HEK293 (cell line): ENCODE measurements around the gene FAM210B.
A peak's percentile ranks its signal among the peaks of the same experiment; 100 is the strongest.

Experiments used
- CTCF ChIA-PET: fragments of 350-600 bp; formaldehyde crosslinking; extraction: SDS; loops from one replicate; lab custom pipeline; 2021; ENCODE audit warnings: antibody characterized with exemption; lab: Yijun Ruan, JAX
- POLR2A ChIA-PET: fragments of 300-600 bp; formaldehyde crosslinking; extraction: SDS; loops from one replicate; lab custom pipeline; 2020; ENCODE audit warnings: antibody characterized with exemption, inconsistent platforms; lab: Yijun Ruan, JAX
- H3K27ac ChIP-seq: fragments of 200-500 bp; sonication (Bioruptor generic); 2 replicates; pipeline ENCODE4 v1.5.1; 2014; ENCODE audit warnings: low read depth, low read length, control low read depth, inconsistent platforms; ENCODE audit errors: extremely low read depth
- H3K36me3 ChIP-seq, 2 experiments: fragments of 200-500 bp in 1 of 2; sonication (Bioruptor generic) in 1 of 2; 1 replicate in 1 of 2; 2 replicates in 1 of 2; pipeline ENCODE4 v1.5.1; 2014 to 2017; ENCODE audit warnings: inconsistent platforms in 2 of 2, low read length in 2 of 2; ENCODE audit not compliant: control insufficient read depth in 2 of 2, insufficient read depth in 1 of 2
- H3K4me1 ChIP-seq: fragments of 200-500 bp; sonication (Bioruptor generic); 2 replicates; pipeline ENCODE4 v1.5.1; 2014; ENCODE audit warnings: mild to moderate bottlenecking, low read length, inconsistent platforms; ENCODE audit not compliant: control insufficient read depth, insufficient read depth
- H3K4me3 ChIP-seq: 2 replicates; pipeline ENCODE4 v1.5.1; 2011; ENCODE audit warnings: low read depth, mild to moderate bottlenecking, control low read depth, low read length, moderate library complexity
- H3K9me3 ChIP-seq: fragments of 200-500 bp; sonication (Bioruptor generic); 2 replicates; pipeline ENCODE4 v1.5.1; 2014; ENCODE audit warnings: low read depth, low read length, inconsistent platforms; ENCODE audit not compliant: control insufficient read depth, insufficient read depth
- EGR2 ChIP-seq: fragments of 450-650 bp; formaldehyde crosslinking; IDR thresholded peaks from 2 replicates; pipeline ENCODE4 v1.5.1; 2016; ENCODE audit warnings: low read depth, missing biosample characterization, missing genetic modification characterization
- GFI1B ChIP-seq: fragments of 450-650 bp; formaldehyde crosslinking; IDR thresholded peaks from 2 replicates; pipeline ENCODE4 v1.5.1; 2016; ENCODE audit warnings: missing biosample characterization, missing genetic modification characterization
- HIC1 ChIP-seq: fragments of 450-650 bp; formaldehyde crosslinking; IDR thresholded peaks from 2 replicates; pipeline ENCODE4 v1.5.1; 2016; ENCODE audit warnings: missing biosample characterization, missing genetic modification characterization
- HOXA7 ChIP-seq: sonication (generic); formaldehyde crosslinking; IDR thresholded peaks from 2 replicates; pipeline ENCODE4 v1.8.1; 2022; ENCODE audit warnings: missing genetic modification reagents, borderline replicate concordance
- IKZF3 ChIP-seq: fragments of 450-650 bp; IDR thresholded peaks from 2 replicates; pipeline ENCODE4 v1.5.0; 2018; ENCODE audit warnings: missing biosample characterization, mild to moderate bottlenecking, missing genetic modification characterization, moderate library complexity
- KLF8 ChIP-seq: fragments of 450-650 bp; formaldehyde crosslinking; IDR thresholded peaks from 2 replicates; pipeline ENCODE4 v1.5.1; 2016; ENCODE audit warnings: missing biosample characterization, missing genetic modification characterization
- KLF9 ChIP-seq: fragments of 450-650 bp; formaldehyde crosslinking; IDR thresholded peaks from 2 replicates; pipeline ENCODE4 v1.5.1; 2016; ENCODE audit warnings: missing biosample characterization, missing genetic modification characterization, low read depth
- SALL2 ChIP-seq: fragments of 450-650 bp; formaldehyde crosslinking; IDR thresholded peaks from 2 replicates; pipeline ENCODE4 v1.5.0; 2017; ENCODE audit warnings: missing biosample characterization, mild to moderate bottlenecking, missing genetic modification characterization, borderline replicate concordance
- ZBTB1 ChIP-seq: fragments of 450-650 bp; formaldehyde crosslinking; IDR thresholded peaks from 2 replicates; pipeline ENCODE4 v1.5.1; 2016; ENCODE audit warnings: missing biosample characterization, missing genetic modification characterization
- ZBTB10 ChIP-seq: fragments of 450-650 bp; formaldehyde crosslinking; IDR thresholded peaks from 2 replicates; pipeline ENCODE4 v1.5.1; 2016; ENCODE audit warnings: missing biosample characterization, missing genetic modification characterization
- ZBTB26 ChIP-seq: fragments of 450-650 bp; formaldehyde crosslinking; optimal IDR thresholded peaks from 2 replicates; pipeline ENCODE3; 2016; ENCODE audit warnings: missing biosample characterization, mild to moderate bottlenecking, missing genetic modification characterization
- ZBTB6 ChIP-seq: fragments of 450-650 bp; formaldehyde crosslinking; IDR thresholded peaks from 2 replicates; pipeline ENCODE4 v1.5.1; 2017; ENCODE audit warnings: missing biosample characterization, missing genetic modification characterization
- ZBTB7A ChIP-seq: fragments of 450-650 bp; formaldehyde crosslinking; IDR thresholded peaks from 2 replicates; pipeline ENCODE4 v1.5.1; 2016; ENCODE audit warnings: low read depth, missing biosample characterization, missing genetic modification characterization
- ZFHX2 ChIP-seq: fragments of 450-650 bp; formaldehyde crosslinking; conservative IDR thresholded peaks from 2 replicates; pipeline ENCODE4 v1.5.1; 2016; ENCODE audit warnings: missing biosample characterization, missing genetic modification characterization
- ZFP69B ChIP-seq: fragments of 450-650 bp; formaldehyde crosslinking; IDR thresholded peaks from 2 replicates; pipeline ENCODE4 v1.5.1; 2016; ENCODE audit warnings: missing biosample characterization, missing genetic modification characterization
- ZNF155 ChIP-seq: fragments of 450-650 bp; formaldehyde crosslinking; IDR thresholded peaks from 2 replicates; pipeline ENCODE4 v1.5.1; 2016; ENCODE audit warnings: missing biosample characterization, missing genetic modification characterization
- ZNF174 ChIP-seq: fragments of 450-650 bp; formaldehyde crosslinking; IDR thresholded peaks from 2 replicates; pipeline ENCODE4 v1.5.0; 2017; ENCODE audit warnings: missing biosample characterization, mild to moderate bottlenecking, missing genetic modification characterization
- ZNF19 ChIP-seq: fragments of 450-650 bp; formaldehyde crosslinking; IDR thresholded peaks from 2 replicates; pipeline ENCODE4; 2016; ENCODE audit warnings: missing biosample characterization, missing genetic modification characterization, low read depth
- ZNF335 ChIP-seq: fragments of 450-650 bp; formaldehyde crosslinking; conservative IDR thresholded peaks from 2 replicates; pipeline ENCODE4 v1.5.1; 2016; ENCODE audit warnings: missing biosample characterization, missing genetic modification characterization
- ZNF350 ChIP-seq: fragments of 450-650 bp; formaldehyde crosslinking; IDR thresholded peaks from 2 replicates; pipeline ENCODE4 v1.5.0; 2017; ENCODE audit warnings: missing biosample characterization, mild to moderate bottlenecking, missing genetic modification characterization
- ZNF354C ChIP-seq: fragments of 450-650 bp; formaldehyde crosslinking; IDR thresholded peaks from 2 replicates; pipeline ENCODE4 v1.5.1; 2016; ENCODE audit warnings: missing biosample characterization, missing genetic modification characterization, low read depth, borderline replicate concordance
- ZNF366 ChIP-seq: fragments of 450-650 bp; formaldehyde crosslinking; conservative IDR thresholded peaks from 2 replicates; pipeline ENCODE4 v1.5.1; 2016; ENCODE audit warnings: missing biosample characterization, missing genetic modification characterization
- ZNF394 ChIP-seq: fragments of 450-650 bp; formaldehyde crosslinking; IDR thresholded peaks from 2 replicates; pipeline ENCODE4 v1.5.1; 2016; ENCODE audit warnings: missing biosample characterization, missing genetic modification characterization, mild to moderate bottlenecking, moderate library complexity, borderline replicate concordance
- ZNF416 ChIP-seq: fragments of 450-650 bp; formaldehyde crosslinking; IDR thresholded peaks from 2 replicates; pipeline ENCODE4 v1.5.1; 2016; ENCODE audit warnings: missing biosample characterization, missing genetic modification characterization
- ZNF423 ChIP-seq: fragments of 450-650 bp; formaldehyde crosslinking; IDR thresholded peaks from 2 replicates; pipeline ENCODE4 v1.5.1; 2016; ENCODE audit warnings: missing biosample characterization, missing genetic modification characterization
- ZNF426 ChIP-seq: fragments of 450-650 bp; formaldehyde crosslinking; IDR thresholded peaks from 2 replicates; pipeline ENCODE4 v1.5.1; 2017; ENCODE audit warnings: missing biosample characterization, missing genetic modification characterization, mild to moderate bottlenecking, inconsistent platforms, moderate library complexity
- ZNF555 ChIP-seq: fragments of 450-650 bp; formaldehyde crosslinking; conservative IDR thresholded peaks from 2 replicates; pipeline ENCODE4 v1.5.1; 2017; ENCODE audit warnings: missing biosample characterization, mild to moderate bottlenecking, missing genetic modification characterization, inconsistent platforms
- ZNF596 ChIP-seq: fragments of 450-650 bp; IDR thresholded peaks from 2 replicates; pipeline ENCODE4 v1.5.0; 2018; ENCODE audit warnings: missing biosample characterization, mild to moderate bottlenecking, missing genetic modification characterization, moderate library complexity
- ZNF623 ChIP-seq: fragments of 450-650 bp; formaldehyde crosslinking; IDR thresholded peaks from 2 replicates; pipeline ENCODE4 v1.5.1; 2016; ENCODE audit warnings: missing biosample characterization, missing genetic modification characterization
- ZNF645 ChIP-seq: fragments of 450-650 bp; formaldehyde crosslinking; IDR thresholded peaks from 2 replicates; pipeline ENCODE4; 2016; ENCODE audit warnings: missing biosample characterization, missing genetic modification characterization
- ZNF677 ChIP-seq: fragments of 450-650 bp; IDR thresholded peaks from 2 replicates; pipeline ENCODE4 v1.5.0; 2018; ENCODE audit warnings: missing biosample characterization, mild to moderate bottlenecking, missing genetic modification characterization, moderate library complexity

FAM210B gene

GRCh38 chr20:56358600-56359211, at the start of gene FAM210B:
TSS of gene FAM210B (plus strand) at chr20:56358974. CDS start at chr20:56359006, 32 bp downstream.
- no peaks in the 10 kb centered on the region for H3K9me3 ChIP-seq
- peak within 1 kb of the TSS; percentile 65 for H3K4me3 ChIP-seq
- ChIA-PET POLR2A (interaction anchor here (0.7 to 2.8 kb wide), 4 partner anchors 10 to 33 kb away, joined by 3 to 31 read pairs (median 4); partner anchors contain the start of genes AURKA and CSTF1), CTCF (interaction anchor here (0.6 to 3.0 kb wide), 3 partner anchors 15 to 1691 kb away, joined by 5 to 14 read pairs (median 7); partner anchors contain the start of gene MC3R)
- H3K27ac ChIP-seq = peak within 1 kb of the TSS; percentile 66
- H3K36me3 ChIP-seq = peaks cover 0 to 4% of the 10 kb centered on the region in 2 experiments; a peak in 2 of 3 replicates
- H3K4me1 ChIP-seq = no peaks in the 10 kb centered on the region
- TF ChIP-seq ZNF645 (no peak), ZNF596 (tag by site-specific recombination) (no peak), ZFP69B (tag by site-specific recombination) (no peak), ZBTB7A (tag by site-specific recombination) (no peak), ZBTB26 (peak; percentile 42), KLF8 (tag by site-specific recombination) (peak; percentile 26; the same call in 1 of the 2 replicates), ZNF394 (tag by site-specific recombination) (no peak), ZNF354C (tag by site-specific recombination) (no peak), ZBTB1 (tag by site-specific recombination) (no peak), ZNF335 (tag by site-specific recombination) (no peak), EGR2 (tag by site-specific recombination) (peak; percentile 89), ZNF416 (tag by site-specific recombination) (no peak), IKZF3 (0 out of 2 replicates have a peak, but pooled peaks have one; percentile 19), ZNF350 (tag by site-specific recombination) (no peak), ZNF555 (no peak), GFI1B (tag by site-specific recombination) (no peak), ZNF623 (tag by site-specific recombination) (no peak), HIC1 (no peak), ZBTB6 (no peak), ZNF423 (tag by site-specific recombination) (no peak), ZNF19 (tag by site-specific recombination) (no peak), ZNF366 (no peak), HOXA7 (CRISPR knock-in tag) (no peak), ZFHX2 (tag by site-specific recombination) (peak; percentile 87), ZNF174 (tag by site-specific recombination) (no peak), KLF9 (tag by site-specific recombination) (peak; percentile 88), ZNF426 (no peak), SALL2 (tag by site-specific recombination) (no peak), ZBTB10 (tag by site-specific recombination) (no peak), ZNF677 (tag by site-specific recombination) (no peak), ZNF155 (tag by site-specific recombination) (no peak)
